GM19455 (cell line): ENCODE measurements around the gene GALNT14.

Experiments used
- ATAC-seq: cut with Tn5 transposase; IDR thresholded peaks from one replicate; pipeline ENCODE4 v1.9.1; 2021; ENCODE audit not compliant: unreplicated experiment

The GALNT14 gene

DNA sequence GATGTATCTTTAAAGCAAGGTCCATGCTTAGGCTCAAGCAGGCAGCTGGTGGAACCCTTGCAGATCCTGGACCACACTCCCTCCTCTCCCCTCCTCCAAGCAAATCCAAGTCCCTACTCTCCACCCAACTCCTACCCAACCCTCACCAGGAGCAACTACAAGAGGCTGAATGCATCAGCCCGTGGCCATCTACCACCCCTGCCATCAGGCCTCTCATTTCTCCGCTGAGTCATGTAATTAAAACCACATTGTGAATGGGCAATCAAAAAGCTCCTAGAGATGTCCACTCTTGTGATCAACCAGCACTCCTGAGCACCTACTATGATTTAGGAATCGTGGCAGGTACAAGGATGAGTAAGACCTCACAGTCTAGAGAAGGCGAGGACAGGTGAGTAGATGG lies 188.8 kb downstream of the GALNT14 start:
- no peak for ATAC-seq

DNA sequence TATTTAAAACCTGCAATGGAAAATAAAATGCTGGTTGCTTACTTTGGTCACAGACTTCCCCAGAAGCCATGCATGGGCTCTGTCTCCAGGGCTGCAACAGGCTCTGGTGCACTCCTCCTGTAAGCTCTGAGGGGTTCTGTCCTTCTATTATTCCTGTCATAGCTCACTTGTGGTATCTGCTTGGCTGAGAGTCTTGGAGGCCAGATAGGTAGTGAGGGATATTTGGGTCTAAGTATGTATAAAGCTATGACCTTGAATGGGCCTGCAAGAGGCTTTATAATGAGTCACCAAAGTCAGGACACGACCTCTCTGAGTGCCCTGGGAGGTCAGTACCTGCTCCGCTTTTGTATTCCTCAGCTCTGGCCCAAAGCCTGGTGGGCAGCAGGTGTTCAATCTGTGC lies 189.4 kb downstream of the GALNT14 start:
- ATAC-seq = no peak

DNA sequence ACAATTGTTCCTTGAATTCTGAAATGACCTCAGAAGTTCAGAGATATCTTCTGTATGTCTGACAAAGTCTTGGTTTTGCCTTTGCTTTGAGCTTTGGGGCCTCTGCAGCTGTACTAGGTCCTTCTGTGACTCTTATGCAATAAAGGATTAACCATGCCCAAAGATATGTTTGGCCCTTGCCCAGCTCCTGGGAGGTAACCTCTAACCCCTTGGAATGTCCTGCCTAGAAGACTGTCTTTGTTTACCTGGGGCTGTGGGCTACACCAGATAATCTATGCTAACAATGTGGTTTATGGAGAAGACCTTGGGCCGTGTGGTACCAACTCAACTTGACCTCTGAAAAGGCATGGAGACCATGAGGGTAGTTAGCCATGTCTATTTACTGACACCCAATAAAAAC lies 190.1 kb downstream of the GALNT14 start:
- ATAC-seq = no peak

DNA sequence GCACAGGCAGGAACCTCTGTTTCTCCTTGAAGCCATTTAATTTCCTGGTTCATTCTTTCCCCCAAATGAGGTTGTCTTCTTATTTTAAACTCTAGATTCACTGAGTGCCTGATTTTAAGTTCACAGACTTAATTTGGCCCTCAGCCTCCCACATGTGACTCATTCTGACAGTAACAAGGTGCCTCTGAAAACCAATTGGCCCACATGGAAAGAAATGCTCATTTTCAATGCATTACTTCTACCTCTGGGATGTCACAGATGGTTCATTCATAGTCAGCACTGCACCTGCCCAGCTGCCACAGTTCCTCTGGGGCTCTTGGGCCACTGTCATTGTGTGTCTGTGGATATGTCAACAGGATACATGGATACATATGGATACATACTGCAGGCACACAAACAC lies 190.6 kb downstream of the GALNT14 start:
- no peak for ATAC-seq

DNA sequence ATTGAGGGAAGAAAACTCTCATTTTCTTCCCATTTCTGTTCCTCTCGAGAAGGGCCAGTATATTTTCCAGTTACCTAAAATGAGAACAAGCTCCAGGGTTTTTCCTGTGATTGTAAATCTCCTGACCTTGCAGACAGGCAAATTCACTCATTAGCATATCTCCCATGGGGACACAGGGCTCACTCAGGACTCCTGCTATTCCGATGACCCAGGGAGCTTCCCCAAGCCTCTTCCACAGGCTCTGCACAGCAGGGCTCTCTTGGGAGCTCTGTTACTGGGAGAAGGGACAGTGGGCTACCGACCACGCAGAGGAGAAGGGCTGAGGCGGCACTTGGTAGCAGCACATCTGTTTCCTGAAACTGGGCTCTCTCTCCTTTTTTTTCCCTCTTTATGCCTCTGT lies 195.8 kb downstream of the GALNT14 start:
- ATAC-seq = no peak

DNA sequence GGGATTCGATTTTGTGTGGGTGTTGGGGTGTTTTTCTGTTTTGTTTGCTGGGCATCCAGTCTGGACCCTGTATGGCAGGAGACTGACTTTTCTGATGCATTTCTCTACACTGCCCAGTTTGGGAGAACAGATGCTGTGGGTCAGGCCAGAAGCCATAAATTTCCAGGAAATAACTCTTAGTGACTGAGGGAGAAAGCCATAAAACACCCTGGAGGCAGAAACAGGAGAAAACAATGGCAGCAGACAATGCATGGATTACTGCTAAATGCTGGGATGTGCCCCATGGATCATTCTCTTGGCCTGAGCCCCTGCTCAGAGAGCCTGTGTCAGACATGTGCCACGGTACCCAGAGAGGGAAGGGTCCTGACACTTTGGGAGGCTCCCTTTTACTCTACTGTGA lies 197.4 kb downstream of the GALNT14 start:
- ATAC-seq = no peak

DNA sequence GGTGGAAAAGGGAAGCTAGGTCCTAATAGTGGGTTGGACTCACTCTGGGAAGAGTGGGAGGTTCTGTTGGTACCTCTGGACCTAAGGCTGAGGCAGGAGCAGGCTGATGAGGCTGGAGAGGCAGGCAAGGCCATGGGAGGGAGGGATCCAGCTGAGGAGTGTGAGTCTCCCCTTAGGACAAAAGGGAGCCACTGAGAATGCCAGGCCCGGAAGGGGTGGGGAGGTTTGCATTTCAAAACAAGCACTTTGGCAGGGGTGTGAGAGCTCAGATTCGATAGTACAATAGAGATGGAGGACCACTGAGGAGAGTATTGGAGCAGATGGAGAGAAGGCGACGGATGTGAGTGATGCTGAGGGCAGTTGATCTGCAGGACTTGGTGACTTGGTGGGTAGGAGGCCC lies 198.9 kb downstream of the GALNT14 start:
- no peak for ATAC-seq

DNA sequence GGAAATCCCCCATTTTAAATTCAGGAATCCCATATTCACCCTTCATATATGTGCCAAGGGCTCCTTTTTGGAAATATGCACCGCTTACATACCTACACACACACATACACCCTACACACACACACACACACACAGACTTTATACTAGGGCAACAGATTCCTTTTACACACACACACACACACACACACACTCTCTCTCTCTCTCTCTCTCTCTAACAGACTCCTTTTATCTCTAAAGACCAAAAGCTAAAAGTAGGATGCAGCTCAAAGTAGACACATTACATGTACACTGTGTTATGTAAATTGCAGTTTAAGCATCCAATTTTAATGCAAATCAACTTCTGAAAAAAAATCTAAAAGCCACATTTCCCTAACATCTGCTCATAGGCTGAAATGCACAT lies 200.0 kb downstream of the GALNT14 start:
- ATAC-seq = no peak

DNA sequence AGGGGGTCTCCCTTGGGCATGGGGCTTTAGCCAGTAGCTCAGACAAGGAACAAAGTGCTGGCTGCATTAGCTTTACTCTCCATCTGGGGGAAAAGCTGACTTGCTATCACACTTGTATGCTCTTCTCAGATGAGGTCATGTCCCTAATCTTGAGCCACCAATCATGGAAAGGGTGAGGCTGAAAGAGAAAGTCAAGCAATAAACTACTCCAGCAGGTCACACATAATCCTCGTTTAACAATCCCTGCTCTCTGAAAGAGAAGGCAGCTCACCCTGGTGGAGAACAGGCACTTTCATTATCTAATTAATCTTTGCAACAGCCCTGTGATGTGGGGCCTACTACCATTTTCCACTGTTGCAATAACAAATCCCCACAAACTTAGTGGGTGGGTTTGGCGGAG lies 201.3 kb downstream of the GALNT14 start:
- ATAC-seq = no peak

DNA sequence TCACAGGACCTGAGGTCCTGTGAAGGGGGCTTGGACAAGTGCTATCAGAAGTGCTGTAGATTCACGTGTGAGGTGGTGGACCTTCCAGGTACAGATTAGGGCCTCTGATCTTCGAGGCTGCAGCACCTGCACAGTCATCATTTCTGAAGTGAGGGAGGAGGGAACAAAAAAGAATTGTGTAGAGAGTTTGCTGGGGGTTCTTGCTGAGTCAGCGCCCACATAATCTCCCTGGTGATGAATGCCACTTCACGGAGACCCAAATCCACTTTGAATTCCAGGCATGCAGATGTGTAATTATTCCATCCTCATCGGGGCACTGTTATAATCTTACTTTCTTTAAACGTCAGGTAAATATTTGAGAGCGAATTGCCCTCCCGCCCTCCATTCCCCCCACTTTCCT lies 202.4 kb downstream of the GALNT14 start:
- no peak for ATAC-seq

DNA sequence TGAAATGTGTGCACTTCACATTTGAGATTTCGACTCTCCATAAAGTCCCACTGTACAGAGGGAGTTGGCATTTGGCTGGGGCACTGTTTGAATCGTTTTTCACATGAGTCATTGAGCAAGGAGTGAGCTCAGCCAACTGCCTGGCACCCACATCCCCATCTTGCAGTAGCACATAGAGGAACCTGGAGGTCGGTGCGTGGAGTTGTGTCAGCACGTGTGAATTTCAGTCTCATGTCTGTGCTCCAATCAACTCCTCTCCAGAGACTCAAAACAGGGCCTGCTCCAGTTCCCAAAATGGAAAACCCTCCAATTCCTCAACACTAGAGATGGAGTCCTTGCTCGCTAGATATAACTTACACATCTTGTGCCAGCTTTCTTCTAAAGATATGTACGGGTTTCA lies 204.2 kb downstream of the GALNT14 start:
- no peak for ATAC-seq

DNA sequence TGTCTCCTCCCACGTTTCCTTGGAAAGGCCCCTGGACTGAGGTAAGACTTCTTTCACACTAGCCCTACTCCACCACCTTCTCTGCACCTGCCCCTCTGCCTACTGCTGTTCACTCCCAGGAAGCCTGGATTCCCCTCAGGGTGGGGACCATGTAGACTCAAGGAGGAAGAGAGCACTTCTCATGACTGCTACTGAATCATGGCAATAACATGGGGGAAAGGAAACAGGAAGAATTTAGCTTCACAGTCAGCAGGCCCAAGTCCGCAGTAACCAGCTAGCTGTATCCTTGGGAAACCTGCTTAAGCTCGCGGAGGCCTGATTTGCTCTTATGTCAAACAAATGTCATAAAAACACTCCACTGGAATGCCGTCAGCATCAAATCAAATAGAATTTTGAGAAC lies 204.7 kb downstream of the GALNT14 start:
- no peak for ATAC-seq

DNA sequence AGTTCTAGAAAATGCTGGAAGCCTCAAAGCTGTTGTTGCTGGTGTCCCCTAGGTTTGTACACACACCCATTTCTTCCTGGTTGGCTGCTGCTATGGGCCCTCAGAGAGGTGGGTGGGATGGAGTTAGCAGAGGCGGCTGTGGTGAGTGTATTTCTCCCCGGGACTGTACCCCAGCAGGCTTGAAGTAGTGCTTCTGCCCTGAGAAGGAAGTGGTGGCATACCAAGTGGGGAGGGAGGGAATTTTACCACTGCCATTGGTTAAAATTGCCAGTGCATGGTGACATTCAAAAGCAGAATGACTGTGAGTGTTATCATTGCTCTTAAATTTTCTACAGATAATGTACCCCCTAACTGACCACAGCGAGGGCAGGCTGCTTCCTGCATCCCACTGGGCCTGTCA lies 205.4 kb downstream of the GALNT14 start:
- ATAC-seq = no peak

DNA sequence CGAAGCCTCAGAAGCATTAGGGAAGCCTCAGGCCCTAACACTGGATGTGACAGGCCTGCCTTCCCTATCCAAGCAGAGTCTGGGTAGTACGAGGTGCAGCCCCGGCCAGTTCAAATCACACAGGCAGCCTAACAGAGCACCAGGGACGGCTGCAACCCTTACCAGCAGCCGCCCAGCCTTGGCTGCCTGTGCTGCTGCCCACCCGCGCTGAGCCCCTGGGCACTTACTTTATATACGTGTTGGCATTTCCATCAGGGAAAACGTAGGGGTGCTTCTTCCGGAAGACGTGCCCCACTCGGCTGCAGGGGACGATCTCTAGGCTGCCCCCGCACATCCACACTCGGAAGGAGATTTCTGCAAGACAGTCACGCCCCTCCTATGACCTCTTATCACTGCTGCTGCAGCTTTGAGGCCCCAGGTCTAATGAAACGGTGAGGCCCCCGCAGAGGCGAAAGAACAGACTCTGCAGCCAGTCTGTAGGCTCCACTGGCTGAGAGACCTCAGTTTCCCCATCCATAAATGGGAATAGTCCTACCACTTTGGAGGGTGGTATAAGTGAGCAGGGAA lies 206.3 kb downstream of the GALNT14 start:
- ATAC-seq = no peak

DNA sequence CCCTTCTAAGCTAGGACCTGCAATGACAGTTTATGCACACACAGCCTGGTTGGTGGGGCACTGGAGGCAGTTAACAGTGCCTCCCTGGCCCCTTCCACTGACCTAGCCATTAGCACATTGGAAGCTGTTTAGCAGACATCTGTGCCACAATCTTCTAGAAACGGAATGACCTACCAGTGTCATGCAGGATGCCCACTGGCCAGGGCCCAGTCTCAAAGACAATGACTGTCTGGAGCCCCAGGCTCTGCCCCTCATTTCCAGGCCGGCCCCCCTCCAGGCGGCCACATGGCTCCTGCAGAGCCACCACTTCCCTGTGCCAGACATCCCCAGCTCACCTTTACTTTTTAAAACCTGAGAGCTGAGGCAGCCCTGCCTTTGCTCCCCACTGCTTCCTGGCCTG lies 207.5 kb downstream of the GALNT14 start:
- ATAC-seq = no peak

DNA sequence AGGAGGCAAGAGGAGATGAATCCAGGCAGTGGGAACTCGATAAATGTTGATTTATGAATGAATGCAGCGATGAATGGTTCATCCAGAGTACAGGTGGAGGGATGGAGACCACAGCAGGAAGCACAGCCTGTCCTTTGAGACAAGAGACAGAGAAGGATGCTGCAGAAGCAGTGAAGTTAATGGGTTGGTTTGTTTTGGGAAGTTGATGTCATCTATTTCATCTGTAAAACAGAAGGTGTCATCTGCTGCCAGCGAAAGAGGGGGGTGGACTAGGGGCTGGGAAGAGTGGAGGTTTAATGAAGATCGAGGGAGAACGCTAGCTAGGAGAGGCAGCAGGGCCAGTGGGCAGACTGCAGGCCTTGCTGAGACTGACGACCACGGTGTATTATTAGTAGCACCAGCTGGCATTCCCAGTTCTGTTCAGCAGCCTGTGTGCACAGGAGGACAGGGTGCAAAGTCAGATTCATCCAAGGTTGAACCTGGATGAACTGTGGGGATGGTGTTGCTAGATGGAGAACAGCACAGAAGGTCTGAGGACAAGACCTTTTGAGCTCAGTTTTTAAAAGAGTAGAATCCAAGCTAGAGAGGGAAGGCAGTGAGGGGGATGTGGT lies 210.7 kb downstream of the GALNT14 start:
- no peak for ATAC-seq

DNA sequence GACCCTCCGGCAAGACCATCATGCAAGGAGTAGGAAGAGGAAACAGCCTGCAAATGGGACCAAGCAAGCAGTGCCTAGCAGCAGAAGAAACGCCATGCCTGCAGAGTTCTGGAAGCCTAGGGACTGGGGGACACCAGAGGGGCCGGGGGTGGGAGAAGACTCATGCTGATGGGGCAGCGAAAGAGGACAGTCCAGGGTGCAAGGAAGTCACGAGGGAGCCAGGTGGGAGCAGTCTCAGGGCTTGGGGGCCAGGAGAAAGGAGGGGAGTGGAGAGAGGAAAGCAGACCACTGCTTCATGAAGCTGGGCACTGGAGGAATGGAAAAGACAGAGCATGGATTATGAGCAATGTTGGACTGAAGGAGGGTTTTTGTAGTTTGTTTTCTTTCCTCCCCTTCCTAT lies 211.6 kb downstream of the GALNT14 start:
- no peak for ATAC-seq

DNA sequence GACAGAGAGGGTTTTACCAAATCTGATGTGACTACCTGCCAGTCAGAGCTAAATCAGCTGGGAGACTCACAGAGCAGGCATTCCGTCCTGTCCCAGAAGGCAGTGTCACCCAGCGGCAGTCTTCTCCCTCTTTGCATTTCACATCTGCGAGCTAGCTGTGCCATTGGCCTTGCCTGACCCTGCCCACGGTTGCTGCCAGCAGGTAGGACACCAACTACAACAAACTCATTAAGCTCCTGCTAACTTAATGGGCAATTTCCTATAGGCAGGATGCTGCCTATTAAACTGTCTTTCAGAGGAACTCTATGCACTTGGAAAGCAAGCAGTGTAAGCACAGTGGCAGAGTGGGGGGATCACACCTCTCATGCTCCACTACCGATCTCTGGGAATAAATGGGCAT lies 214.6 kb downstream of the GALNT14 start:
- no peak for ATAC-seq

DNA sequence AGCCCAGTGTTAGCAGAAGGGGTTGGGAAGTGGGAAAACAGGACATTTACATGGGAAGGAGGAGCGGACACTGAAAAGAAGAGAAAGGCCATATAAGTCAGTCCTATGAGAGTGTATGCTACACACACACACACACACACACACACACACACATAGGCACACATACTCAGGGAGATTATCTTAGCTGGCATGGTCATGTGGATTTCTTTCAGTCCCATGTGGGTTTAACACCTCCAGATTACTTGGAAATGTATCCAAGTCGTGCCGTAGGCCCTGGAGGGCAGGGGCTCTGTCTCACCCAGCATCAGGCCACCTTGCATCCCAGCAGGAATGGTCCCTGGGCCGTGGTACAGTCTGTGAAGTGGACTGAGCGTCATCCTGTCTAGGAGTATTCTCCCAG lies 217.7 kb downstream of the GALNT14 start:
- ATAC-seq = no peak

DNA sequence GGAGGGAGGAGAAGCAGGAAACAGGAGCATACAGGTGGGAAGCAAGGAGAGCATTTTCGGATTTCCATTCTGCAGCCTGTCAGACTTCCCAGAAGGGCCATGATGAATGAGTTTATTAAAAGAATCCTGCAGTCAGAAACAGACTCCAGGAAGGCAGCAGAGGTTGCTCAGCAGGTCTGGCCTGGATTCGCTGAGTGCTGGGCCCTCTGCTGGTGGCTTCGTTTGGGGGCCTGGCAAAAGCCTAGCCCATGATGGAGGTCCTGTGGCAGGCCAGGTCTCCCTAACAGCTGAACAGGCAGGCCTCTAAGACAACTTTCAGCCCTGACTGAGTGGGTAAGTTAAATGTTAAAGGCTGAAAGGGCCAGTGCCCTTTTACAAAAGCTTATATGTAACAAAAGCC lies 222.8 kb downstream of the GALNT14 start:
- ATAC-seq = no peak

DNA sequence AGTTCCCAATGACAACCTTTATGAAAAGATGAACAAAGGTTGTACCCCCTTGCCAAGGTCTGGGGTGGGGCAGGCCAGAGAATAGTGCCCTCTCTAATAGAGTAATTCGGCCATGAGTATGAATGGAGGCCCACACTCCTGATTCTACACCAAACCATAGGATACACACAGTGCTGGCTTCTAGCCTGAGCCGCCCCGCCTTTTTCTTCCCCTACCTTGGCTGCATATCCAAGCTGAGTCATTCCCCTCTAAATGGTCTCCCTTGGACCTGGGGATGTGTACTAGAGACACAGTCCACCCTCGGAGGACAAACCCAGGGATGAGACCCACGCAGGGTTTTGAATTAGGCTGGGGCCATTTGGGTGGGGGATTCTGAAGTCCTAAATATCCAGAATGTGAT lies 223.8 kb downstream of the GALNT14 start:
- no peak for ATAC-seq

DNA sequence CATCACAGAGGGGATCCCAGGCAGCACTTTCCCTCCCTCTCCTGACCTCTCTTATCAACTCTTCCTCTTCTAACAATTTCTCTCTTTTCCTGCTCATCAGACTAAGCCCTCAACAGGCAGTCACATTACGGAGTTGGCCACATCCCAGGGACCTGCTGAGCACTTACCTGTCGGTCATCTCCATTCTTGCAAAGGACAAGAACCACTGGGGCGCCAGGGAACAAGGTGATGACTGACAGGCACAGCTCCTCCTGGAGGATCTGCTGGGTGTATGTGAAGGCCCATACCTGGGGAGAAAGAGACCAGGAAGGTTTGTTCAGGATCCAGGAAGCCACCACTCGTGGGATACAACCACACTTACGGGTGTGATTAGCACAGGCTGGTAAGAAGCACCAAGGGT lies 226.2 kb downstream of the GALNT14 start:
- ATAC-seq = no peak

DNA sequence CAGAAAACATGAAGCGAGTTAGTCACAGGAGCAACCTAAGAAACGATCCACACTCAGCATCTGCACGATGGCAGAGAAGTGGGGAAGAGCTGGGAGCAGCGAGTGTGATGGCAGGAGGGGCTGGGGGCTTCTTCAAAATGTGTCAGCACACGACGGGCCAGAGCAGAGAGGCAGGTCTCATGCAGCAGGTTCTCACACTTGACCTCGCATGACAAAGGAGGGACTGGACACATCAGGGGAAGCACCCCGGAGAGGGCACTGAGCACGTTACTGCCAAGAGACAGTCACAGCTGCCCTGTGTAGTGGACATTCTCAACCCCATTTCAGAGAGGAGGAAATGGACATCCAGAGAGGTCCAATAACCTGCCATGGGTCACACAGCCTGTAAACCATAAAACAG lies 226.9 kb downstream of the GALNT14 start:
- ATAC-seq = no peak
